ENCODE measurements around the gene ST3GAL6. TPM values are rescaled to one million over a fixed set of nuclear protein-coding genes. Genes with fewer than 3 reads are reported as not detected.

The ST3GAL6 gene
- 17.7 and 35.9 TPM in 2 replicates for total RNA-seq
- polyA plus RNA-seq, result 11.3 and 13.2 TPM in 2 replicates
- polyA plus RNA-seq (2011; cell fraction: cytosol; rRNA removed), result 9.4 and 9.9 TPM in 2 replicates
- polyA plus RNA-seq (2011; cell fraction: nucleus; rRNA removed), result 44.5 and 49.7 TPM in 2 replicates
- polyA plus RNA-seq (2012), result 19.5 and 21.1 TPM in 2 replicates
- polyA minus RNA-seq, result 11.9 and 23.9 TPM in 2 replicates
- polyA minus RNA-seq (2011; cell fraction: cytosol; rRNA and poly(A)+ RNA removed), result not detected
- 35.4 and 40.4 TPM in 2 replicates for polyA minus RNA-seq (2011; cell fraction: nucleus; rRNA and poly(A)+ RNA removed)
- percentile 93 among the genes with signal in this experiment for Bru-seq, nascent RNA
- percentile 75 among the genes with signal in this experiment for BruChase-seq, experiment 1, labeled RNA remaining after a 6-hour chase
- percentile 95 among the genes with signal in this experiment for BruChase-seq, experiment 2, labeled RNA remaining after a 2-hour chase
- long read RNA-seq, transcript ST3GAL6-228 (10 exons, 3,399 nt), result minor isoform, 5 of 66 reads
- long read RNA-seq, transcript ST3GAL6-214 (10 exons, 1,886 nt), result major isoform, 6 of 66 reads
- long read RNA-seq, partial matches to known transcripts, result 1 of 66 reads
- long read RNA-seq, other reads (novel, unspliced or antisense), result 51 of 66 reads

DNA sequence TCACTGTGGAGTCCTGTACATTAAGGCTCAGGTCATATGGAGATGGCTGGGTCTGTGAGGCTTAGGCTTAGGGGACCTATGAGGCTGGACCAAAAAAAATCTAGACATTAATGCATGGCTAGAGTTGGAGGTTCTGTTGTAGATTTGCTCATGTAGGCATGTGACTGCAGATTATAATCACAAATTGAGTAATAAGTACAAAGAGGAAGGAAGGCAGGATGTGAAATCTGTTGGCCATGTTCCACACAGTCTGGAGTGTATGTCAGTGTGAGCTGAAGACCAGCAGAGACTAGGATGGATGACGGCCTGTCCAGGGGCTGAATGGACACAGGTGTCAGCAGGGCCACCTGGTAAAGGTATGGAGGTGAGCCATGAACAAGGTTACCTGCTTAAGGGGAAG, at the start of gene ST3GAL6:
TSS of gene ST3GAL6 (plus strand) at position 265 of the 400 bp plus-strand sequence. CDS start 5,101 bp downstream, outside the sequence.
- POLR2A ChIA-PET, result interaction anchor here (1.4 kb wide), 1 partner anchor 14 kb away, joined by 3 read pairs; no protein-coding TSS in a partner anchor
- FAIRE-seq (peak; percentile 65), DNase-seq (ENCODE audit: low read depth, low spot score) (peak; percentile 85)
- peak within 1 kb of the TSS; percentile 28 for H3K9ac ChIP-seq (replicated peaks; ENCODE audit: extremely low read depth, insufficient read depth, low read length)
- no peaks in the 10 kb centered on the region for H4K20me1 ChIP-seq (replicated peaks; ENCODE audit: control insufficient read depth, extremely low read depth, insufficient read depth, low read length)
- H3K27me3 ChIP-seq (ENCODE audit: control insufficient read depth in 2 of 2, insufficient read depth in 2 of 2, low read length in 2 of 2), result no peaks in the 10 kb centered on the region
- peaks cover 14% of the 10 kb centered on the region for H3K79me2 ChIP-seq (ENCODE audit: control insufficient read depth, insufficient read depth, low read length)
- no peaks in the 10 kb centered on the region for H3K36me3 ChIP-seq (ENCODE audit: control insufficient read depth in 2 of 2, extremely low read depth in 1 of 2, insufficient read depth in 2 of 2, low read length in 2 of 2)
- no peaks in the 10 kb centered on the region for H3K9me3 ChIP-seq (replicated peaks; ENCODE audit: control insufficient read depth, insufficient read depth, low read length)
- H3K27ac ChIP-seq (ENCODE audit: insufficient read depth, low read depth, low read length), result peak within 1 kb of the TSS; percentile 66
- peak within 1 kb of the TSS in 1 of 3 experiments; percentile 9 for H3K4me3 ChIP-seq (replicated peaks in 1 of 3; ENCODE audit: insufficient read depth in 1 of 3, low read depth in 1 of 3, low read length in 3 of 3)
- no peak within 1 kb of the TSS for H2AFZ ChIP-seq (ENCODE audit: low read depth, low read length)
- CTCF ChIA-PET, result interaction anchor here (1.0 to 1.6 kb wide), 5 partner anchors 9 to 161 kb away, joined by 3 to 11 read pairs (median 3); no protein-coding TSS in a partner anchor
- H3K4me2 ChIP-seq (ENCODE audit: insufficient read depth, low read length), result peak within 1 kb of the TSS; percentile 54
- no peak for TF ChIP-seq MYC (IDR thresholded peaks at IDR 0.05; ENCODE audit: low read depth, low read length)
- no peak for TF ChIP-seq POLR2AphosphoS5 (IDR thresholded peaks at IDR 0.05; ENCODE audit: insufficient read depth, low read depth, low read length)
- TF ChIP-seq MAX (IDR thresholded peaks at IDR 0.05; ENCODE audit: insufficient read depth, insufficient read length), result no peak
- peak; percentile 93 for TF ChIP-seq GATA2 (IDR thresholded peaks at IDR 0.05; ENCODE audit: insufficient read depth, insufficient read length, low read depth, low read length)
- intact Hi-C loops (cut with micrococcal nuclease) (loop anchor here (2.0 kb wide), 1 partner anchor 16 kb away; no protein-coding TSS in a partner anchor), dilution Hi-C loops (cut with MboI; ENCODE audit: extremely low pct_ligation_motif_present, low sequenced_read_pairs) (no loop called here)
- BruUV-seq (replicated peaks), result no TSS peak
- H3K9me1 ChIP-seq (replicated peaks; ENCODE audit: control insufficient read depth, extremely low read depth, insufficient read depth, low read length), result no peaks in the 10 kb centered on the region
- peaks cover 66% of the 10 kb centered on the region for H3K4me1 ChIP-seq (ENCODE audit: control insufficient read depth, extremely low read depth, insufficient read depth, low read length)

- Histone ChIP-seq H3K9me3 (replicated peaks; ENCODE audit: control insufficient read depth, insufficient read depth, low read length) (no peaks in the 10 kb centered on the region), H3K4me1 (ENCODE audit: control insufficient read depth, extremely low read depth, insufficient read depth, low read length) (peaks cover 10% of the 10 kb centered on the region), H3K4me3 (replicated peaks in 1 of 3; ENCODE audit: insufficient read depth in 1 of 3, low read depth in 1 of 3, low read length in 3 of 3) (no peak overlapping the region), H3K4me2 (ENCODE audit: insufficient read depth, low read length) (no peak overlapping the region), H3K9me1 (replicated peaks; ENCODE audit: control insufficient read depth, extremely low read depth, insufficient read depth, low read length) (no peaks in the 10 kb centered on the region), H3K79me2 (ENCODE audit: control insufficient read depth, insufficient read depth, low read length) (no peaks in the 10 kb centered on the region), H3K27ac (ENCODE audit: insufficient read depth, low read depth, low read length) (no peak overlapping the region), H4K20me1 (replicated peaks; ENCODE audit: control insufficient read depth, extremely low read depth, insufficient read depth, low read length) (no peaks in the 10 kb centered on the region), H2AFZ (ENCODE audit: low read depth, low read length) (no peak overlapping the region), H3K9ac (replicated peaks; ENCODE audit: extremely low read depth, insufficient read depth, low read length) (no peak overlapping the region), H3K27me3 (ENCODE audit: control insufficient read depth in 2 of 2, insufficient read depth in 2 of 2, low read length in 2 of 2) (no peaks in the 10 kb centered on the region), H3K36me3 (ENCODE audit: control insufficient read depth in 2 of 2, extremely low read depth in 1 of 2, insufficient read depth in 2 of 2, low read length in 2 of 2) (no peaks in the 10 kb centered on the region)
- no TSS peak for BruUV-seq (replicated peaks)
- DNase-seq (ENCODE audit: low read depth, low spot score) (no peak), FAIRE-seq (no peak)
- TF ChIP-seq MYC (IDR thresholded peaks at IDR 0.05; ENCODE audit: low read depth, low read length), result no peak
- TF ChIP-seq JUN (IDR thresholded peaks at IDR 0.05; ENCODE audit: borderline replicate concordance, insufficient read depth, insufficient read length, low read depth), result no peak
- TF ChIP-seq FOS (IDR thresholded peaks at IDR 0.05; ENCODE audit: borderline replicate concordance, insufficient read depth, low read length), result no peak
- no peak for TF ChIP-seq POLR2A (IDR thresholded peaks at IDR 0.05; ENCODE audit: low read depth, low read length)
- no peak for TF ChIP-seq CTCF (IDR thresholded peaks at IDR 0.05; ENCODE audit: extremely low read depth in 1 of 2, insufficient read depth in 1 of 2, low read depth in 1 of 2, low read length in 2 of 2)
- TF ChIP-seq POLR2AphosphoS5 (IDR thresholded peaks at IDR 0.05; ENCODE audit: insufficient read depth, low read depth, low read length), result no peak
- no peak for TF ChIP-seq MAX (IDR thresholded peaks at IDR 0.05; ENCODE audit: insufficient read depth, insufficient read length)
- TF ChIP-seq EZH2 (IDR thresholded peaks at IDR 0.05; ENCODE audit: borderline replicate concordance, low read depth, low read length, severe bottlenecking), result no peak
- ChIA-PET CTCF (interaction anchor here (1.6 kb wide), 1 partner anchor 10 kb away, joined by 4 read pairs; no protein-coding TSS in a partner anchor), POLR2A (no interaction called here)
- dilution Hi-C loops (cut with MboI; ENCODE audit: extremely low pct_ligation_motif_present, low sequenced_read_pairs), result no loop called here
- intact Hi-C loops (cut with micrococcal nuclease), result no loop called here
These were observed 49.2 kb upstream of the ST3GAL6 start for GRCh38 chr3:98713984-98714383.

Measured in endothelial cell of umbilical vein (primary cell).